ENCODE data around the gene CTSH.
"Not testable (repeated sequence)": the region's sequence is repeated elsewhere in the genome, so short reads cannot be mapped to it uniquely, and the experiment has no call there.

CTSH gene

DNA sequence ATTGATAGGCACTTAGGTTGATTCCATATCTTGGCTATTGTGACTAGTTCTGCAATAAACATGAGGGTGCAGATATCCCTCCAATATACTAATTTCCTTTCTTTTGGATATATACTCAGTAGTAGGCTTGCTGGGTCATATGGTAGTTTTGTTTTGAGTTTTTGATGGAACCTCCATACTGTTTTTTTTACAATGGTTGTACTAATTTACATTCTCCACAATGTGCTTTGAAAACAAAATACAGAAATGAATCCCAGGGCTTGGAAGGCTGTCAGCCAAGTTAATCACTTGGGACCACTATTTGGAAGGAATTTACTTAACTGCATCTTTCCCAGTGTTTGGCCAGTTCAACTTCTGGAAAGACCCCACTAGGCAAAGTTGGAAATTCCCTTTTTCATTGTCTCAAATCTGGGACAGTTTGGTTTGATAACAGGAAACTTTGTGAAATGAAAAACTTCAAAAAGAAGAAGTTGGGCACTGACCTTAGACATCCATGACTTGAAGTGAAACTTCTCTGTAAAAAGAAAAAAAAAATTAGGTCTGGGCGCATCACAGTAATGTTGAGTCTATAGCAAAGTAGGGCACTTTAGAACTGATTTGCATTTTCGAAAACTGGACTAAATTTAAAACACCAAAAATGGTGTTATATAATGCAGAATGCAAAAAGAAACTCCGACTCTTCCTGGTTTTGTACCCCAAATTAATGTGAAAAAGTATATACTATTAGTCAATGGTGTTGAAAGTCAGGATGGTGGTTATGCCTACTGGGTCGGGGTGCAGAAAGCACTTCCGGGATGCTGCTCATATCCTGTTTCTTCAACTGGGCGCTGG, 6.0 kb downstream of the CTSH start:
- FAIRE-seq, result no peak

DNA sequence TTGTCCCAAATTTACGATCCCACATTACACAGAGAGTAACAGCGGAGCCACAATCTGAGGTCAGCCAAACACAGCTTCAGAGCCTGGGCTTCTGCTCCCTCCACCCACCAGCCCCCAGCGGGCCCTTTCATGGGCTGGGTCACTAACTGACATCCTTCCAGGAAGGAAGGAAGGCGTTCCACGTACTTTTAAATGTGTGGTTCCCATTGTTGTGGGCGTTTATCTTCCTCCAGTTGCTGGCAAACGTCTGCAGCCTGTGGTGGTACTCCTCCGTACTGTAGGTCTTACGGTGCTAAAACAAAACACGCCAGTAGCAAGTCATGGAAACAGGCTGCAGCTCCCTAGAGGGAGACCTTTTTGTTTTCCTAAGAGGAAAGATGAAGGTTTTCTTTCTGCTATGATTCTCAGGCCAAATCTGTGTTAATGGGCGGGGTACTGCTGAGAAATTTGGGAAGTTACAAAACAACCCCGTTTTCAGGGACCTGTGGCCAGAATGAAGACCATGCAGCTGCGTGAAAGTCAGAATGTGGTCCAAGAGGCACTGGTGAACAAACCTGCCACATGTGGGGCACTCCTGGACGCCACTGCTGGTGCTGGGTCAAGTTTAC, 7.6 kb downstream of the CTSH start:
- FAIRE-seq, result no peak

DNA sequence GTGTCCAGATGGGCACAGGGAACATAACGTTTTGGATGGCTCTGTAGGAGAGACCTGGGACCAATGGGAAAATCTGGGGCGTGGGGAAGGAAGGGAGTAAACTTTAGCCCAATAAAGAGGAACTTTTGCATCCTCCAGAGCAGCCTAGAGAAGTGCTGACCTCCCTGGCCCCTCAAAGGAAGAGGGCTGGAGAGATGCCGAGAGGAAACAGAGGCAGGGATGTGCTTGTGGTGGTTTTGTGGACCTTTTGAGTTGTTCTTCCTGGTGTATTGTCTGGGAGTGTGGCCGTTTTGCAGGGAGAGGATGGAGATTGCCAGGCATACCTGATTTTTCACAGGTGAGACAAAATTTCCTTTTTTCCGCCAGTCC, 10.2 kb downstream of the CTSH start:
- FAIRE-seq, result no peak

- no peak for FAIRE-seq
These were observed 10.8 kb downstream of the CTSH start for GRCh38 chr15:78933823-78934654.

DNA sequence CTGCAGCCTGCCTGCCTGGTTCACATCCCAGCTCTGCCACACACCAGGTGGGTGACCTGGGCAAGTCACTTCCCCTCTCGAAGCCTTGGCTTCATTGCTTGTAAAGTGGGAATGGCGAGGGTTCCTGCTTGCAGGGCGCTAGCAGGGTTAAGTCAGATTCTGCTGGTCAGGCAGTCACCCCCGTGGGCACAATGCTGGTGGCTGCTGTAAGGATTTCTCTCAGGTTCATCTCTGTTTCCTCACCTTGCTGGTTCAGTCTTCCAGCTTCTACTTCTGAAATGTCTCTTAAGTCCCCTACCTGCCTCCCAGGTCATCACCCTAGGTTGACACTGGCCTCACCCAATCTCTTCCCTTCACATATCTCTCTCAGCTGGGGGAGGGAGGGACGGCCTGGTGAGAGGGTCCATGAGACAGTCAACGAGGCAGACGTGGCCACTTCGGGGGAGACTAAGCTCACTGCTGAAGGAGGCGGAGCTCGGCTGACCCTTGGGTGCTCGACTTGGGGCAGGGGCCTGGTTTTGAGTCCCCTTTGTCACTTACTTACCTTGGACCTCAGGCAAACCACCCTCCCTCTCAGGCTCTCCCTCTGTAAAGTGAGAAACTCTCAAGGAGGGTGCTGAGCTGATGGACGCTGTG, 11.5 kb downstream of the CTSH start:
- FAIRE-seq, result no peak

DNA sequence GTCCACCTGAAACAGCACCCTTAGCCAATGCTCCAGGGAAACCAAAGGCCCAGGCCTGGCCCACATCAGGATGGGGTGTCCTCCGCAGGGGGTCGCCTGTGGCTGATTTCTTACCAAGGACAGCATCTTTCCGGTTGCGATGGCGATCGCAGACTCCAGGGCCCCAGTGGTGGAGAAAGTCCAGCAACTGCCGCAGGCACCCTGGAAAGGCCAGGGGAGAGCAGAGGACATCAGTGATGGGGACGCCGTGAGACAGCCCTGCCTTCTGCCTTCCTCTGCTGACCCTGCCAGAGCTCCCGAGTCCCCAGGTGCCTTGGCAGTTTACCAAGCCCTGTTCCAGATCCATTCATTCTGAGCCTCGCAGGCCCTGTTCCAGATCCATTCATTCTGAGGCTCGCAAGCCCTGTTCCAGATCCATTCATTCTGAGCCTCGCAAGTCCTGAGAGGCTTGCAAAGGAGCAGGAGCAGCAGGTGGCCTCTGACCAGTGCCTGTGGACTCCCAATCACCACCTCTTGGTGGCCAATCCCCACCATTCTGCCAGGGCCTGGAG, 12.5 kb downstream of the CTSH start:
- no peak for FAIRE-seq

GRCh38 chr15:78931439-78932257, 13.2 kb downstream of the CTSH start:
- FAIRE-seq, result no peak

GRCh38 chr15:78930577-78931388, 14.1 kb downstream of the CTSH start:
- FAIRE-seq, result no peak

GRCh38 chr15:78929536-78930264, 15.1 kb downstream of the CTSH start:
- FAIRE-seq, result no peak

GRCh38 chr15:78928616-78929093, 16.2 kb downstream of the CTSH start:
- no peak for FAIRE-seq

GRCh38 chr15:78928176-78928575, 16.7 kb downstream of the CTSH start:
- FAIRE-seq, result not testable (repeated sequence)

DNA sequence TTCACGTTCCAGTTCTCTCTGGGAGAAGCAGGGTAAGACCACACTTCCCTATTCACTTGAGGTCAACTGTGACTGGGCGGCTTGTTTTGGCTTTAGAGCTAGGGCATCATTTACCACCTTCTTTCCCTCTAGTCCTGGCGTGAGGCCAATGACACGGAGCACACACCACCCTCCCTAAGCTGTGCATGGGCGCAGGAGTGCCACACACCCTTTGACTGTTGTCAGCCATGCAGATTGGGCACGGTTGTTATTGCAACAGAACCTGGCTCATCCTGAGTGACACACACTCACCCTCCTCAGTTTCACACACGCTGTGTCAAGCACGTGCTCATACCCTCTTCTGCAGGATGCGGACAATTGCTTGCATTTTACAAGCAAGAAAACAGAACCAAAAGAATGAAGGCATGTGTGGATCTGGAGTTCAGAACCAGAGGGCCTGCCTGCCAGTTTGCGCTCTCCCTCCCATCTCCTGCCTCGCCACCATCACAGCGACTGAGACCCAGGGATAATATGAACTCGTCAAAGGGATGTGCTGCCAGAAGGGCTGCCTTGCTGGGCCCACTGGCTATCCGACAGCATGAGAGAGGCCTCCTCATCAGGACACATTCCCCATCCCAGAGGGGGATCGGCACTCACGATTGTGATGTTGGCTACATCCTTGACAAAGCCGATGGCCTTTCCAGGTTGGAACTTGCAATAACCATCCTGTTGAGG, 17.6 kb downstream of the CTSH start:
- no peak for FAIRE-seq

GRCh38 chr15:78925956-78926743, 18.7 kb downstream of the CTSH start:
- no peak for FAIRE-seq

DNA sequence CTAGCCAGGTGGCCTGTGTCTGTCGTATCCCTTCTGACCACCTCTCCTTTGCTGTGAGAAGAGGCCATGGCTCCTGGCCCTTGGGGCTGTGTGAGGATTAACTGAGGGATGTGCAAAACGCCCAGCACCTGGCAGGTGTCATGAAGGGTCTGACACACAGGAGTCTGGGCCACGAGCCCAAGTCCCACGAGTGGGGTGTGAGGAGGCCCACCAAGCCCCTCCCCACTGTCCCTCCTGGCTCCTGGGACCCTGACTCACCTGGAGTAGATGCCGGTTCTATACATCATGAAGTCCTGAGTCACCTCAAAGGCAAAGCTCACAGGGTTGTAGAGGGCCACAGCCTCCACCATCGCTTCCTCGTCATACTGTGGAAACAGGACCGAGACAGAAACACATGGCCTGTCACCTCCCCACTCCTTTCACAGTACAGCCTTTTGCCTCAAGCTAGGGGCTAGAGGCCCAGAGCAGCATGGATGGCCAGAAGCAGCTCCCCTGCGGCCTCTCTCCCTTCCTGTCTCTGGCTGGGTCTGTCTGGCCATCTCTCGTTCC, 19.7 kb downstream of the CTSH start:
- FAIRE-seq, result no peak

DNA sequence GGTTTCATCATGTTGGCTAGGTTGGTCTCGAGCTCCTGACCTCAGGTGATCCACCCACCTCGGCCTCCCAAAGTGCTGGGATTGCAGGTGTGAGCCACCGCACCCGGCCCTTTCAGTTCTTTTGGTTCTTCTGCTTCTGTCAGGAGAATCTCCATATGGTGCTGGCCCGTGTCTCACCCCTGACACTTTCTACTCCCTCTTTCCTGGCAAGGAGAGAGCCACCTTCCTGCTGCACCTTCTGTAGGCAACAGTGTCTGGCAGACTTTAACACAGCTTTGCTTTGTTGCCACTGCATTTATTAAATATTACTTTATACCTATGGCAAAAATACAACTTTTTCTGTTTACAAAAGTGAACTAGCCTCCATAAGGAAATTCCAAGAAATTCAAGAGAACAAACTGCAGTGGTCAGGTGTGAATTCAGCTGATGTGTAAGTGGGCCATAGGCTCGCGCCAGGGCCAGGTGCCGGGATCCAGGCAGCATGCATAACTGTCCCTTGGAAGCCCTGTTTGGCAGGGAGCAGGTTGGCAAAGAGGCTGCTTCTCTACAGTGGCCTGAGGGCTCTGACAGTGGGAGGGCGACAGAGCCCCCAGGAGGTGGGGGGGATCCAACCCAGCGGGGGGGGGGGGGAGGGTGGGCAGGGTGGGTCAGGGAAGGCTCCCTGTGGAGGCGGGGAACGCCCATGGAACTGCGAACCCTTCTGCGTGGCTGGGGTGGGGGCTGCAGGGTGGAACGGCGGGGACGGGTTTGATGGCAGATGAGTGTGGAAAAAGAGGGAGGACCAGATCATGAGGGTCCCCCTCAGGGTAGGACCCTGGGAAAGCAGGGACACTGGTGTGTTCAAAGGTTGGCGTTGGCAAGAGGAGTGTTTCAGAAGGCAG, 21.1 kb downstream of the CTSH start:
- no peak for FAIRE-seq

DNA sequence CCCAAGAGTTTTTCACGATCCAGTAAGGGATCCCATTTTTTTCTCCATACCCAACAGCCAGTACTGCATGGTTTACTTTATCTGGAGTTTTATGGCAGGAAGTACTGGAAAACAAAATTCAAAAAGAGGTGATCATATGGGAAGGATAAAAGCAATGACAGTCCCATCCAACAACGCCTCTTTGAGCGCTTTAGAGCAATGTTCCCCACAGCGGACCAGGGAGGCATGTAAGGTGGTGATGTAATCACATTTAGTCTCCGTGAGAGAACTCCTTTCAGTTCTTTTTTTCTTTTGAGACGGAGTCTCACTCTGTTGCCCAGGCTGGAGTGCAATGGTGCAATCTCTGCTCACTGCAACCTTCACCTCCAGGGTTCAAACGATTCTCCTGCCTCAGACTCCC, 21.8 kb downstream of the CTSH start:
- no peak for FAIRE-seq

DNA sequence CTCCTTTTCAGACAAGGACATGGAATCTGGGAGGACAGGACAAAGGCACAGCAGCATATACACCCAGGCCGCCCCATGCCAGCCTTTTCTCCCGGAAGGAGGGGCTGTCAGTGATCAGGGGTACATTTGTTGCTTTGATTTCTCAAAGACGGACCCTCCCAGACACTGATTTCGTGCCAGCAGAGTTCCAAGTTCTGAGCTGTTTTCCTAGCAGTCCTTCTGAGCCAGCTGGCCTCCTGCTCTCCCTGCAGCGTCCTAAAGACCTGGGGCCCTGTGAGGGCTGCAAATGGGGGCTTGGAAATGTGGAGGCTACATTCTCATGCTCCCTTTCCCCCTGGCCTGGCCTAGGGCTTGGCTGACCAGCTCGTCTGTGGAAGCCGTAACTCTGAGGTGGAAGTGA, 22.3 kb downstream of the CTSH start:
- FAIRE-seq, result no peak
